ENCODE results near the gene RMDN2. TPM values are rescaled to one million over a fixed set of nuclear protein-coding genes. Genes with fewer than 3 reads are reported as not detected.
"Not testable (repeated sequence)": the region's sequence is repeated elsewhere in the genome, so short reads cannot be mapped to it uniquely, and the experiment has no call there.

Gene RMDN2
- total RNA-seq, 2 experiments from 2014 or later, result 2.0 to 2.9 TPM

- Mint-ChIP-seq H3K27me3 (no peaks in the 10 kb centered on the region), H3K9me3 (no peaks in the 10 kb centered on the region), H3K36me3 (ENCODE audit: low read depth) (no peaks in the 10 kb centered on the region), H3K4me3 (no peak overlapping the region), H3K4me1 (no peaks in the 10 kb centered on the region), H3K27ac (no peak overlapping the region)
- DNase-seq, result no peak
- POLR2A ChIA-PET, result no interaction called here
- CTCF ChIA-PET, result interaction anchor here (1.0 to 1.6 kb wide), 4 partner anchors 9 to 488 kb away, joined by 4 to 6 read pairs (median 4); no protein-coding TSS in a partner anchor
These were observed 67.5 kb downstream of the RMDN2 start for GRCh38 chr2:37992601-37993000.

DNA sequence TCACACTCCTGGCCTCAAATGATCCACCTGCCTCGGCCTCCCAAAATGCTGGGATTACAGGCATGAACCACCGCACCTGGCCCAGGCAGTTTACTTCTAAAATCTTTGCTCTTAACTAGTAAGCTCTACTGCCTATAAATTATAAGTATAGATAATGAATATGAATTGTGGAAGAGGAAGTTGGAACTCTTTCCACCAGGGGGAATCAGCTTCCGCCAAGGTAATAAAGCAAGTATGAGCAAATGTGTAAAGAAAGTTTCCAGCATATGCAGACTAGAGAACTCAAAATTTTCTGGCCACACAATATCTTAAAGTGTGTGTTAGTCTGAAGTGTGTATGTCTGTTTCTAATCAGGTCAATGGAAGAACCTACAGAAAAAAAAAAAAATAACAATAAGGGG lies 68.1 kb downstream of the RMDN2 start:
- H3K9me3 Mint-ChIP-seq, result no peaks in the 10 kb centered on the region
- no peaks in the 10 kb centered on the region for H3K36me3 Mint-ChIP-seq (ENCODE audit: low read depth)
- POLR2A ChIA-PET, result no interaction called here
- H3K4me3 Mint-ChIP-seq, result no peak overlapping the region
- H3K4me1 Mint-ChIP-seq, result no peaks in the 10 kb centered on the region
- H3K27me3 Mint-ChIP-seq, result no peaks in the 10 kb centered on the region
- DNase-seq, result no peak
- no peak overlapping the region for H3K27ac Mint-ChIP-seq
- CTCF ChIA-PET, result interaction anchor here (0.6 to 1.6 kb wide), 6 partner anchors 8 to 616 kb away, joined by 3 to 6 read pairs (median 4); no protein-coding TSS in a partner anchor

- H3K27ac Mint-ChIP-seq, result no peak overlapping the region
- H3K9me3 Mint-ChIP-seq, result peaks cover 9% of the 10 kb centered on the region
- POLR2A ChIA-PET, result interaction anchor here (0.6 kb wide), 1 partner anchor 252 kb away, joined by 5 read pairs; no protein-coding TSS in a partner anchor
- no peaks in the 10 kb centered on the region for H3K36me3 Mint-ChIP-seq (ENCODE audit: low read depth)
- DNase-seq, result no peak
- no peak overlapping the region for H3K4me3 Mint-ChIP-seq
- no peaks in the 10 kb centered on the region for H3K27me3 Mint-ChIP-seq
- CTCF ChIA-PET, result interaction anchor here (0.7 kb wide), 1 partner anchor 11 kb away, joined by 4 read pairs; no protein-coding TSS in a partner anchor
- no peaks in the 10 kb centered on the region for H3K4me1 Mint-ChIP-seq
These were observed 72.5 kb downstream of the RMDN2 start for GRCh38 chr2:37997629-37998028.

- Mint-ChIP-seq H3K36me3 (ENCODE audit: low read depth) (no peaks in the 10 kb centered on the region), H3K4me3 (no peak overlapping the region), H3K27me3 (no peaks in the 10 kb centered on the region), H3K9me3 (peaks cover 9% of the 10 kb centered on the region), H3K27ac (no peak overlapping the region), H3K4me1 (no peaks in the 10 kb centered on the region)
- no peak for DNase-seq
- POLR2A ChIA-PET, result no interaction called here
- CTCF ChIA-PET, result interaction anchor here (1.2 kb wide), 1 partner anchor 8 kb away, joined by 4 read pairs; no protein-coding TSS in a partner anchor
These were observed 75.6 kb downstream of the RMDN2 start for GRCh38 chr2:38000485-38001222.

GRCh38 chr2:38010187-38010586 lies 85.1 kb downstream of the RMDN2 start:
- H3K9me3 Mint-ChIP-seq; H3K4me1 Mint-ChIP-seq; H3K27ac Mint-ChIP-seq; H3K27me3 Mint-ChIP-seq; H3K36me3 Mint-ChIP-seq (ENCODE audit: low read depth); DNase-seq; H3K4me3 Mint-ChIP-seq; POLR2A ChIA-PET: not testable (repeated sequence)
- CTCF ChIA-PET, result interaction anchor here (0.6 kb wide), 1 partner anchor 1096 kb away, joined by 4 read pairs; no protein-coding TSS in a partner anchor

DNA sequence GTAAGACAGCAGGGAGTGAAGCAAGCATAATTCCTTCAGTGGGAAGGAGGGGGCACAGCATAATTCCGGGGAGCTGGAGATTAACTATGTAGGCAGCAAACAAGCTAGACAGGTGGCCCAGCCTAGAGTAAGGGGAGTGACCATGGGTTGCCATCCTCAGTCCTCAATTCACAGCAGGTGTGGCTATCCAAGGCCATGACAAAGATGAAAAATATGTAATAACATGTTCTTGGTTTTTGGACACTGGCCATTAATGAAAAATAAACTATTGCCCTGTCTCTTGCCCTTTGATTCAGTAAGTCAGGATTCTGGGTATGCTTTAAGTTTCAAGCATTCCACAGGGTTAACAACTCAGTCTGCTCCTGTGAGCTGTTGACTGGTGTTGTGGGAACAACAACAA lies 85.9 kb downstream of the RMDN2 start:
- H3K27me3 Mint-ChIP-seq, result no peaks in the 10 kb centered on the region
- ChIA-PET POLR2A (no interaction called here), CTCF (no interaction called here)
- H3K9me3 Mint-ChIP-seq, result no peaks in the 10 kb centered on the region
- H3K4me1 Mint-ChIP-seq, result no peaks in the 10 kb centered on the region
- H3K36me3 Mint-ChIP-seq (ENCODE audit: low read depth), result no peaks in the 10 kb centered on the region
- no peak overlapping the region for H3K27ac Mint-ChIP-seq
- DNase-seq, result no peak
- no peak overlapping the region for H3K4me3 Mint-ChIP-seq

- H3K9me3 Mint-ChIP-seq, result no peaks in the 10 kb centered on the region
- CTCF ChIA-PET, result no interaction called here
- no peaks in the 10 kb centered on the region for H3K36me3 Mint-ChIP-seq (ENCODE audit: low read depth)
- H3K27ac Mint-ChIP-seq, result no peak overlapping the region
- DNase-seq, result no peak
- H3K4me1 Mint-ChIP-seq, result no peaks in the 10 kb centered on the region
- no peaks in the 10 kb centered on the region for H3K27me3 Mint-ChIP-seq
- POLR2A ChIA-PET, result no interaction called here
- no peak overlapping the region for H3K4me3 Mint-ChIP-seq
These were observed 88.2 kb downstream of the RMDN2 start for GRCh38 chr2:38013158-38013752.

DNA sequence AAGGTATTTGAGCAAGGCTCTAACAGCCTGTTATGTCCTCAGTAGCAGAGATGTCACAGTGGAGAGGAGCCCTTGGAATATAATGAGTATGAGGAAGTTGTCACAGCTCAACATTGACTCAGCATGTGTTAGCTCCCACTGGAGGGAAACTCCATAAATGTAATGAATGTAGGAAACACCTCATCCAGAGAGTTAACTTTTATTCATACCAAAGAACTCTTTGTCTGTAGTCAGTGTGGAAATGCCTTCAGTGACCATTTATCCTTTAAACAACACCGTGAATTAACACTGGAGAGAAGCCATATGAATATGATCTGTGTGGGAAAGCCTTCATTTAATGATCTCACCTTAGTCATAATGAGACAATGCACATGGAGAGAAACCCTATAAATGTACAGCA lies 91.1 kb downstream of the RMDN2 start:
- ChIA-PET CTCF (interaction anchor here (0.5 to 0.6 kb wide), 3 partner anchors 109 to 952 kb away, joined by 3 to 4 read pairs (median 3); no protein-coding TSS in a partner anchor), POLR2A (no interaction called here)
- H3K9me3 Mint-ChIP-seq, result no peaks in the 10 kb centered on the region
- no peak overlapping the region for H3K4me3 Mint-ChIP-seq
- no peak for DNase-seq
- H3K27ac Mint-ChIP-seq, result no peak overlapping the region
- no peaks in the 10 kb centered on the region for H3K27me3 Mint-ChIP-seq
- H3K36me3 Mint-ChIP-seq (ENCODE audit: low read depth), result no peaks in the 10 kb centered on the region
- no peaks in the 10 kb centered on the region for H3K4me1 Mint-ChIP-seq

GRCh38 chr2:38017836-38018235 lies 92.7 kb downstream of the RMDN2 start:
- Mint-ChIP-seq H3K27me3 (no peaks in the 10 kb centered on the region), H3K27ac (no peak overlapping the region), H3K4me1 (no peaks in the 10 kb centered on the region), H3K9me3 (no peaks in the 10 kb centered on the region), H3K4me3 (no peak overlapping the region), H3K36me3 (ENCODE audit: low read depth) (no peaks in the 10 kb centered on the region)
- ChIA-PET POLR2A (no interaction called here), CTCF (no interaction called here)
- DNase-seq, result no peak

GRCh38 chr2:38020359-38021069 lies 95.4 kb downstream of the RMDN2 start:
- H3K27me3 Mint-ChIP-seq, result peaks cover 16% of the 10 kb centered on the region
- H3K9me3 Mint-ChIP-seq; H3K27ac Mint-ChIP-seq; H3K4me1 Mint-ChIP-seq; H3K4me3 Mint-ChIP-seq; POLR2A ChIA-PET; H3K36me3 Mint-ChIP-seq (ENCODE audit: low read depth); DNase-seq: not testable (repeated sequence)
- CTCF ChIA-PET, result interaction anchor here (1.9 kb wide), 1 partner anchor 39 kb away, joined by 4 read pairs; no protein-coding TSS in a partner anchor

GRCh38 chr2:38021589-38021988 lies 96.5 kb downstream of the RMDN2 start:
- no peaks in the 10 kb centered on the region for H3K9me3 Mint-ChIP-seq
- H3K4me3 Mint-ChIP-seq, result no peak overlapping the region
- H3K4me1 Mint-ChIP-seq, result no peaks in the 10 kb centered on the region
- CTCF ChIA-PET, result no interaction called here
- no peaks in the 10 kb centered on the region for H3K36me3 Mint-ChIP-seq (ENCODE audit: low read depth)
- peaks cover 22% of the 10 kb centered on the region for H3K27me3 Mint-ChIP-seq
- POLR2A ChIA-PET, result no interaction called here
- no peak overlapping the region for H3K27ac Mint-ChIP-seq
- no peak for DNase-seq

- Mint-ChIP-seq H3K4me1 (no peaks in the 10 kb centered on the region), H3K36me3 (ENCODE audit: low read depth) (no peaks in the 10 kb centered on the region), H3K4me3 (no peak overlapping the region), H3K27ac (no peak overlapping the region), H3K27me3 (peaks cover 27% of the 10 kb centered on the region), H3K9me3 (no peaks in the 10 kb centered on the region)
- ChIA-PET CTCF (no interaction called here), POLR2A (no interaction called here)
- no peak for DNase-seq
These were observed 101.8 kb downstream of the RMDN2 start for GRCh38 chr2:38026846-38027245.

DNA sequence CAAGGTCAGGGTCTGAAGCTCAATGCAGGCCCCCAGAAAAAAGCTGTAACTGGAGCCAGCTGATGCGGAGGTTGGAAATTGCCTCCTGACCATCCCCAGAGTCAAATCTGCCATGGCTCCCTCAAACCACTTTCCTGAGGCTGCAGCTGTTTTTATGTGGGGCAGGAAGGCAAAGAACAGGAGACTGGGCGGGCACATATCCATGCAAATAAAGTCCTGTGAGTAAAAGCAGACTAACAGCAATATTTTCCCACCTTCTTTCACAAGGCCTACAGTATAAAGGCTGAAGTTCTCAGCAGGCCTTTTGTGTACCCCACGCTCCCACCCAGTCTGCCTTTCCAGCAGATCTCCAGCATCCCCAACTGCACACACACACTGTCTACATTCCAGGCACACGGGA lies 103.7 kb downstream of the RMDN2 start:
- no peak overlapping the region for H3K27ac Mint-ChIP-seq
- DNase-seq, result no peak
- CTCF ChIA-PET, result interaction anchor here (0.5 kb wide), 1 partner anchor 134 kb away, joined by 5 read pairs; no protein-coding TSS in a partner anchor
- H3K36me3 Mint-ChIP-seq (ENCODE audit: low read depth), result no peaks in the 10 kb centered on the region
- H3K4me1 Mint-ChIP-seq, result no peaks in the 10 kb centered on the region
- H3K9me3 Mint-ChIP-seq, result no peaks in the 10 kb centered on the region
- POLR2A ChIA-PET, result no interaction called here
- H3K27me3 Mint-ChIP-seq, result peaks cover 24% of the 10 kb centered on the region
- H3K4me3 Mint-ChIP-seq, result no peak overlapping the region
